Body of pancreas (tissue), 4 donors: Measurements from ENCODE around the gene AP3B1.

Experiments
- POLR2A ChIP-seq, 3 donors: fragments of 450-650 bp; IDR thresholded peaks; one replicate each; pipeline ENCODE4 v1.6.1; 2016; ENCODE audit warnings: antibody characterized with exemption in 3 of 3, mild to moderate bottlenecking in 2 of 3
- TF ChIP-seq, protein P1 (sequence below), 7 experiments: fragments of 450-650 bp in 4 of 7; fragments of 200-600 bp in 3 of 7; sonication (generic) in 3 of 7; IDR thresholded peaks; one replicate each; pipeline ENCODE4 v1.5.1; 2016 to 2019; ENCODE audit warnings: antibody characterized with exemption in 7 of 7

DNA sequence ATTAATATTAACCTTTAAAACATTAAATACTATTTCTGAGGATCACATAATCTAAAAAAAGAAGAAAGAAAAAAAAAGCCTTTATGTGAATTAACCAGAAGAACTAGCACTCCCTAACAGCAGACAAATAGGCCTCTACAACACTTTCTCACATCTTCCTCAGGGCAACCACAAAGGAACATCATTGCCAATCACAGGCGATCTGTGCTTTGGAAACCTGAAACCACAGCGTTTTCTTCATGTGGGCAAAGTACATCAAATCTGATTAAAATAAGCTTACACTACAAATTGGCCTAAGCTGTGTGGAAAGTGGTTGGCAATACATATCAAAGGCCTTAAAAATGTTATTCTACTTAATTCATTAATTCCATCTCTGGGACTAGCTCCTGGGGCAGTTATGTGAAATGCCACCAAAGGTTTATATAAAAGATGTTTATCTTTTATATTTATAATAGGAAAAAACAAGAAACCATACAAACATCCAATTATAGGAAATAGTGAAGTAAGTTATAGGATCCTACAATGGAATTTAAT lies 333.6 kb downstream of the AP3B1 start:
- TF ChIP-seq, protein P1, sequence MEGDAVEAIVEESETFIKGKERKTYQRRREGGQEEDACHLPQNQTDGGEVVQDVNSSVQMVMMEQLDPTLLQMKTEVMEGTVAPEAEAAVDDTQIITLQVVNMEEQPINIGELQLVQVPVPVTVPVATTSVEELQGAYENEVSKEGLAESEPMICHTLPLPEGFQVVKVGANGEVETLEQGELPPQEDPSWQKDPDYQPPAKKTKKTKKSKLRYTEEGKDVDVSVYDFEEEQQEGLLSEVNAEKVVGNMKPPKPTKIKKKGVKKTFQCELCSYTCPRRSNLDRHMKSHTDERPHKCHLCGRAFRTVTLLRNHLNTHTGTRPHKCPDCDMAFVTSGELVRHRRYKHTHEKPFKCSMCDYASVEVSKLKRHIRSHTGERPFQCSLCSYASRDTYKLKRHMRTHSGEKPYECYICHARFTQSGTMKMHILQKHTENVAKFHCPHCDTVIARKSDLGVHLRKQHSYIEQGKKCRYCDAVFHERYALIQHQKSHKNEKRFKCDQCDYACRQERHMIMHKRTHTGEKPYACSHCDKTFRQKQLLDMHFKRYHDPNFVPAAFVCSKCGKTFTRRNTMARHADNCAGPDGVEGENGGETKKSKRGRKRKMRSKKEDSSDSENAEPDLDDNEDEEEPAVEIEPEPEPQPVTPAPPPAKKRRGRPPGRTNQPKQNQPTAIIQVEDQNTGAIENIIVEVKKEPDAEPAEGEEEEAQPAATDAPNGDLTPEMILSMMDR (IDR thresholded peaks at IDR 0.05), result no peak
- no peak for TF ChIP-seq POLR2A (IDR thresholded peaks at IDR 0.05)
